Adipocyte (in vitro differentiated cells): Measurements from ENCODE around the gene SNX9.
"Not testable (repeated sequence)": the region's sequence is repeated elsewhere in the genome, so short reads cannot be mapped to it uniquely, and the experiment has no call there.

Source experiments
- DNase-seq: peaks from one replicate; pipeline ENCODE4 v3.0.0-alpha.2; 2015; ENCODE audit warnings: low read depth
- H3K27me3 ChIP-seq: replicated peaks from 2 replicates; pipeline ENCODE4 v1.7.0; 2013; ENCODE audit warnings: mild to moderate bottlenecking, low read length, moderate library complexity; ENCODE audit not compliant: control insufficient read depth, insufficient read depth
- H3K36me3 ChIP-seq: 2 replicates; pipeline ENCODE4 v1.7.0; 2013; ENCODE audit warnings: low read length, mild to moderate bottlenecking, moderate library complexity; ENCODE audit not compliant: control insufficient read depth, insufficient read depth, severe bottlenecking
- H3K4me1 ChIP-seq: 2 replicates; pipeline ENCODE4 v1.7.0; 2013; ENCODE audit warnings: mild to moderate bottlenecking, low read length, moderate library complexity; ENCODE audit not compliant: control insufficient read depth, insufficient read depth
- H3K4me3 ChIP-seq: 2 replicates; pipeline ENCODE4 v1.7.0; 2013; ENCODE audit warnings: mild to moderate bottlenecking, low read length, moderate library complexity
- H3K9ac ChIP-seq: 2 replicates; pipeline ENCODE4 v1.7.0; 2013; ENCODE audit warnings: mild to moderate bottlenecking, low read length, moderate library complexity
- H3K9me3 ChIP-seq: 2 replicates; pipeline ENCODE4 v1.7.0; 2013; ENCODE audit warnings: mild to moderate bottlenecking, low read length, moderate library complexity; ENCODE audit not compliant: control insufficient read depth

SNX9 gene

DNA sequence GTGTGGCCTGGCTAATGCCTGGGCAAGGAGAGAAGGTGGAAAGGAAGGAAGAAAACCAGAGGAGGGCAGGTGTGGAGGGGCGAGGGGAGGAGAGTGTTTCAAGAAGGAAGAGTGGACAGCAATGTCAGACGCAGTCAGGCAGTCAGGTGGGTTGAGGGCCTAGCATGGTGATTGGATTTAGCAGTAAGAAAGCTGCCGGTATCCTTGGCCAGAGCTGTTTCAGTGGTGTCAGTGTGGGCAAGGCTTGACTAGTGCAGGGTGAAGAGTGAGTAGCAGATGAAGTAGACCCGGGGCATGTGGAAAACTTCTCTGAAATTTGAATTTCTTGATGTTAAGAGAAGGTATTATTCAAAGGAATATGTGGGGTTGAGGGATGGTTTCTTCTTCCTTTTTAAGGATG lies 27.0 kb downstream of the SNX9 start:
- Histone ChIP-seq H3K36me3 (no peaks in the 10 kb centered on the region), H3K27me3 (no peaks in the 10 kb centered on the region), H3K4me3 (no peak overlapping the region)

DNA sequence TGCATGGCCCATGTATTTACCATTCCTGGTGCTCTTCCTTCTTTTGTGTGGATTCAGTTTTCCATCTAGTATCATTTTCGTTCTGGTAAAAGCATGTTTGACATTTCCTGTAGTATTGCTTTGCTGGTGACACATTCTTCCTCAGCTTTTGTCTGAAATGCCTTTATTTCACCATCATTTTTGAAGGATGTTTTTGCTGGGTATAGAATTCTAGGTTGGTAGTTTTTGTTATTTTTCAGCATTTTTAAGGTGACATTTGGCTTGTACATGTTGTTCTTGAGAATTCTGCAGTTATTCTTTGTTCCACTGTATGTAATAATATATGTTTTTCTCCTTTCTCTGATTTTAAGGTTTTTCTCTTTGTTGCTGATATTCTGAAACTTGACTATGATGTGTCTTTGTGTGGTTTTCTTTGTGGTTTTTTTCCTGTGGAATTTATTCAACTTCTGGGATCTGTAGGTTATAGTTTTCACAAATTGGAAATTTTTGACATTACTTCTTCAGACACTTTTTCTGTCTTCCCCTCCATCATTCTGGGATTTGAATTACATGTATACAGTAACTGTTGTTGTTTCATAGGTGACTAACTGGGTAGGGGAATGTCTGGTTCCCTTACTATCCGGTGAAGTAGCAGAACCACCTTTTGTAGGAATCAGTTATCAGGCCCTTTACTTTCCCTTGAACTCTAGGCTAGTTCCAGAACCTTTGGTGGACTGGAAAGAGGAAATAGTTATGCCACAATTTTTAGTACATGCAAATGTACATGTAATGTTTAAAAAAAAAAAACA lies 30.2 kb downstream of the SNX9 start:
- no peaks in the 10 kb centered on the region for H3K27me3 ChIP-seq
- H3K36me3 ChIP-seq = no peaks in the 10 kb centered on the region
- peaks cover 10% of the 10 kb centered on the region for H3K4me1 ChIP-seq
- peaks cover 13% of the 10 kb centered on the region for H3K9me3 ChIP-seq
- DNase-seq = no peak
- no peak overlapping the region for H3K9ac ChIP-seq
- H3K4me3 ChIP-seq = no peak overlapping the region

More for the DNA sequence above, 27.0 kb downstream of the SNX9 start:
- DNase-seq = no peak
- Histone ChIP-seq H3K4me1 (peaks cover 14% of the 10 kb centered on the region), H3K9me3 (peaks cover 13% of the 10 kb centered on the region), H3K9ac (no peak overlapping the region)

DNA sequence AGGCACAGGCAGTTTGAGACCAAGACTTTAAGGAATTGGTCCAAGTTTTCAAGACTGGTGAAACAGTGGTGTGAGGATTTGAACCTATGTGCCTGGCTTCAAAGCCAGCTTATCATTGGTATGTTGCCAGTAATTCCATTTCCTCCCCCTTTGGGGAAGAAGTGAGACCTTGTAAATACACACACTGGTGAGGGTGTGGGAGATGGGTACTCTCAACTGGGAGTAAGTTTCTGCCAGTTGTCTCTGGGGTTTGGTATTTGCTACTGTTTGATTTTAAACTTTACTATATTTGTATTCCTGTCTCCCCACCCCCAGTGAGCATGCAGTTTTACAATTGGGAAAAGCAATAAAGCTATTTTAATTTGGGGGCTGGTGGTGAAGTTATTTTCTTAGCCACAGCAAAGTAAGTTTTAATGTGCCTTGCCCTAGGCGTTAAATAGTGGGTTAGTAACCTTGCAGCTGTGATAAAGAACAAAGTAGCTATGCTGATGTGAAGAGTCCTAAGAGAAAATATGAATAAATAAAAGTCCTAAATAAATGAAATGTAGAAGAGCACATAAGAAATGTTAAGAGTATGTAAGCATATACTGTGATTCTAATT lies 31.0 kb downstream of the SNX9 start:
- Histone ChIP-seq H3K36me3 (no peaks in the 10 kb centered on the region), H3K4me1 (peaks cover 10% of the 10 kb centered on the region), H3K4me3 (no peak overlapping the region), H3K9ac (no peak overlapping the region), H3K27me3 (no peaks in the 10 kb centered on the region), H3K9me3 (peaks cover 13% of the 10 kb centered on the region)
- DNase-seq = no peak

DNA sequence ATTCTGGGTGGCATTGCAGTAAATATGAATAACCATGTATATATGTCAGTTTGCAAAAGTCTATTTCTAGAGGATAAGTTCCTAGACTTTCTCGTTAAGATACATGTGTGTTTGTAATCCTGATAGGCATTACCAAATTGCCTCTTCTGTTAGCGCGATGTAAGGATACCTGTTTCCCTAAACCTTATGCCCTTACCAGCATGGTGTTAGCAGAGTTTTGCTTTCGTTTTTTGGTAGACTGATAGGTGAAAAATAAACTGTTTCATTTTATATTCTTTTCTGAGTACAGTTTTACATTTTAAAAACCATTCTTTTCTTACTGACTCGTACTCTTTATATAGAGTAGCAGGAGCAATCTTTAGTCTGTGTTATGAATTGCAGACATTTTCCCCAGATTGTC lies 32.3 kb downstream of the SNX9 start:
- DNase-seq = no peak
- H3K4me1 ChIP-seq = peaks cover 12% of the 10 kb centered on the region
- no peak overlapping the region for H3K4me3 ChIP-seq
- H3K27me3 ChIP-seq = no peaks in the 10 kb centered on the region
- H3K9ac ChIP-seq = no peak overlapping the region
- H3K9me3 ChIP-seq = peaks cover 13% of the 10 kb centered on the region
- no peaks in the 10 kb centered on the region for H3K36me3 ChIP-seq

DNA sequence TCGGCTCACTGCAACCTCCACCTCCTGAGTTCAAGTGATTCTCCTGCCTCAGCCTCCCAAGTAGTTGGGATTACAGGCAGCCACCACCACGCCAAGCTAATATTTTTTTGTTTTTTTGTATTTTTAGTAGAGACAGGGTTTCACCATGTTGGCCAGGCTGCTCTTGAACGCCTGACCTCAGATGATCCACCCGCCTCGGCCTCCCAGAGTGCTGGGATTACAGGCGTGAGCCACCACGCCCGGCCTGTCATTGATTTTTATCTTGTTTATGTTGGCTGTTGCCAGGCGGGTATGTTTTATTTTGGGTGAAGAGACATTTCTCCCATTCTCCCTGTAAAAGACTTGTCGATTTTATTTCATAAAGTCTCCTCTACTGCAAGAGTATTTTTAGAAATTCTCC lies 32.8 kb downstream of the SNX9 start:
- not testable (repeated sequence) for DNase-seq

DNA sequence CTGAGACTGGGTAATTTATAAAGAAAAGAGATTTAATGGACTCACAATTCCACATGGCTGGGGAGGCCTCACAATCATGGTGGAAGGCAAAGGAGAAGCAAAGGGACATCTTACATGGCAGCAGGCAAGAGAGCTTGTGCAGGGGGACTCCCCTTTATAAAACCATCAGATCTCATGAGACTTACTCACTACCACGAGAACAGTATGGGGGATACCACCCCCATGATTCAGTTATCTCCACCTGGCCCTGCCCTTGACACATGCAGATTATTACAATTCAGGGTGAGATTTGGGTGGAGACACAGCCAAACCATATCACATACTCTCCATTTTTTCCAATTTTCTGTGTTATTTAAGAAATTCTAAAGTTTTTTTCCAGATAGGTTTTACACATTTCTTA lies 35.6 kb downstream of the SNX9 start:
- not testable (repeated sequence) for H3K9ac ChIP-seq, H3K27me3 ChIP-seq, H3K36me3 ChIP-seq, DNase-seq, H3K4me3 ChIP-seq, H3K9me3 ChIP-seq
- H3K4me1 ChIP-seq = peaks cover 39% of the 10 kb centered on the region

More for the DNA sequence above, 32.8 kb downstream of the SNX9 start:
- peaks cover 16% of the 10 kb centered on the region for H3K4me1 ChIP-seq
- H3K36me3 ChIP-seq, H3K4me3 ChIP-seq, H3K9ac ChIP-seq, H3K27me3 ChIP-seq: not testable (repeated sequence)
- H3K9me3 ChIP-seq = peaks cover 13% of the 10 kb centered on the region

DNA sequence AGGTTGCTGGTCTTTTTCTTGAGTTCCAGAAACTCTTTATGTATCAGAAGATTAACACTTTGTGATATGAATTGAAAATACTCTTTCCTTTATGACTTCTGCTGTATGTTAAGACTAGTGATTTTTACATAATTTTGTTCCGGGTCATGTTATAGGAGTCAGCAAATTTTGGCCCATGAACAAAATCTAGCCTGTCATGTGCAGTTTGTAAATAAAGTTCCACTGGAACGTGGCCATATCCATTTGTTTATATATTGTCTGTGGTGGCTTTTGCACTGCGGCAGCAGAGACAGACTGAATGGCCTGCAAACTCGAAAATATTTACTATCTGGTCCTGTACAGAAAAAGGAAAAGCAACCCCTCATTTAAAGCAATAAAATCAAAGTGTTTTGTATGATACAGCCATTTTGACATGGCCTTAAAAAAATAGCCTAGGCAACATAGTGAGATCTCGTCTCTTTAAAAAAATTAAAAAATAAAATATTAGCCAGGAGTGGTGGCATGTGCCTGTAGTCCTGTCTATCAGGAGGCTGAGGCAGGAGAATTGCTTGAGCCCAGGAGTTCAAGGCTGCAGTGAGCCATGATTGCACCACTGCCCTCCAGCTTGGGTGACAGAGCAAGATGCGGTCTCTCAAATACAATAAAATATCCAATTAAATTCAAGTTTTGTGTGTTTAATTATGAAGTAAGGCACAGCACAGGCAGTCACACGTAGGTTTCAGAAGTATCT lies 36.9 kb downstream of the SNX9 start:
- Histone ChIP-seq H3K36me3 (no peaks in the 10 kb centered on the region), H3K9ac (no peak overlapping the region)
- no peak for DNase-seq

DNA sequence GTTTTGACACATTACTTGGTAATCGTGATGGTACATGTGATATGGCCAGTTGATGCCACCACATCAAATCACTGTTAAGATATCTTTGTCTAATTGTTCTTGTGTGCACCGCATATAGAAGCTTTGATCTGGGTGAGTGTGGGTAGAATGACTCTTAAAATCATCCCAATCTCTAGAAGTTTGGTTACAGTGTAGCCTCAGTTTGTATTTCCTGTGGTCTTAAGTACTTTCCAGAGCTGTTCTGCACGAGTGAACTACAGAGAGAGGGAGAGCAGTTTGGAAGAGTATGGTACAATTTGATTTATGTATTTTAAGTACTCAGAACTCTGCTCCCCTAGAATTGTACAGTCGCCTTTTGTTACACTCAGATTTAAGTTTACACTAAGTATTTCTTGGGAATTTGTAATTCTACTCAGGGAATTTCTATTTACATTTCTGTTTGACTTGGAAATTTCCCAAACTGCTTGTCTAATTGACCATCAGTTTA lies 37.5 kb downstream of the SNX9 start:
- no peak overlapping the region for H3K4me3 ChIP-seq
- H3K9me3 ChIP-seq = no peaks in the 10 kb centered on the region
- no peaks in the 10 kb centered on the region for H3K36me3 ChIP-seq
- peak; percentile 46 for DNase-seq
- H3K4me1 ChIP-seq = peaks cover 39% of the 10 kb centered on the region
- no peaks in the 10 kb centered on the region for H3K27me3 ChIP-seq
- no peak overlapping the region for H3K9ac ChIP-seq

More for the DNA sequence above, 36.9 kb downstream of the SNX9 start:
- Histone ChIP-seq H3K4me1 (peaks cover 39% of the 10 kb centered on the region), H3K27me3 (no peaks in the 10 kb centered on the region), H3K9me3 (no peaks in the 10 kb centered on the region), H3K4me3 (no peak overlapping the region)

DNA sequence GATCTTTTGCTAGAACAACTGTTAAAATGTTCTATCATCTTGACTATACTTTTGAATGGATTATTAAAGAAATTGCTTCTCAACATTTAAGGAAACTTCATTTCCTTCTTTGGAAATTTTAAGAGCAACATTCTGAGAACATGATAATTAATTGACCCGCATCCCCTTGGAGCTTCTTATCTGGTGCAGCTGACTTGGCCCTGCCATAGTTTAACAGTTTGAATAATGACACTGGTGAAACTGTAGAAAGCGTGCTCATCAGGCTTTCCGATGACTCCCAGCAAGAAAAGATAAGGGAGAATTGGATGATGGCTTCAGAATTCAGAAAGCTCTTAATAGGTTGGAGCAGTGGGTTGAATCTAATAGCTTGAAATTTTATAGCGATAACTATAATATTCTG lies 38.1 kb downstream of the SNX9 start:
- no peaks in the 10 kb centered on the region for H3K9me3 ChIP-seq
- no peak for DNase-seq
- H3K36me3 ChIP-seq = no peaks in the 10 kb centered on the region
- H3K4me3 ChIP-seq = no peak overlapping the region
- peaks cover 39% of the 10 kb centered on the region for H3K4me1 ChIP-seq
- no peaks in the 10 kb centered on the region for H3K27me3 ChIP-seq
- H3K9ac ChIP-seq = no peak overlapping the region

DNA sequence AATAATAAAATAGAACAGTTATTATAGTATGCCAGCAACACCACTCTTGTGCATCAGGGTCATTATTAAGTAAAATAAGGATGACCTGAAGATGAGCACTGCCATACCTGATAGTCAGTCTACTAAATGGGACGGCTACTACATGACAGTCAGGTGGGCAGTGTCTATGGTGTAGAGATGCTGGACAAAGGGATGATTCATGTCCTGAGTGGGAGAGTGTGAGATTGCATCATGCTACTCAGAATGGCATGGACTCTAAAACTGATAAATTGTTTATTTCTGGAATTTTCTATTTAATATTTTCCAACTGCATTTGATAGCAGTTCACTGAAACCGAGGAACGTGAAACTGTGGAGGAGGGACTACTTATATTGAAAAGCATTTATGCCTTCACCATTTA lies 38.8 kb downstream of the SNX9 start:
- peaks cover 35% of the 10 kb centered on the region for H3K4me1 ChIP-seq
- H3K9me3 ChIP-seq = no peaks in the 10 kb centered on the region
- no peak overlapping the region for H3K4me3 ChIP-seq
- DNase-seq = peak; percentile 65
- H3K27me3 ChIP-seq = no peaks in the 10 kb centered on the region
- H3K9ac ChIP-seq = no peak overlapping the region
- no peaks in the 10 kb centered on the region for H3K36me3 ChIP-seq

DNA sequence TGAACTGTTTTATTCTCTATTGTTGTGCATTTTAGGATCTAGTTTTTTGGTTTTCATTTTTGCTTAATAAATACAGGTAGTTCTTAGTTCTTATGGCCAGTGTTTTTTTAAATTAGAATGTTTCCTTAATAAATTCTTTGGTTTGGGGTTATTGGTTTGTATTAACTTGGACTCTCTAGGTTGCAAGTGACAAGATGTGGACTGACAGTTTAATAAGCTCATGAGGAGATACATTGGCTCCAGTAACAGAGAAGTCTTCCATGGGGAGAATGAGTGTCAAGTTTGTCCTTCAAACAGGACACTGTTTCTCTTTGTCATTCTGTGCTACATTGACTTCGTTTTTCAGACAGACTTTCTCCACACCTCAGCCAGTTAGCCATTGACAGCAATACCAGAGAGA lies 39.7 kb downstream of the SNX9 start:
- H3K9me3 ChIP-seq = no peaks in the 10 kb centered on the region
- no peak overlapping the region for H3K9ac ChIP-seq
- H3K27me3 ChIP-seq = no peaks in the 10 kb centered on the region
- DNase-seq = no peak
- peaks cover 39% of the 10 kb centered on the region for H3K4me1 ChIP-seq
- no peak overlapping the region for H3K4me3 ChIP-seq
- no peaks in the 10 kb centered on the region for H3K36me3 ChIP-seq
